ENCODE results near the gene ITIH5.
A peak's percentile ranks its signal among the peaks of the same experiment; 100 is the strongest.

ITIH5 gene

DNA sequence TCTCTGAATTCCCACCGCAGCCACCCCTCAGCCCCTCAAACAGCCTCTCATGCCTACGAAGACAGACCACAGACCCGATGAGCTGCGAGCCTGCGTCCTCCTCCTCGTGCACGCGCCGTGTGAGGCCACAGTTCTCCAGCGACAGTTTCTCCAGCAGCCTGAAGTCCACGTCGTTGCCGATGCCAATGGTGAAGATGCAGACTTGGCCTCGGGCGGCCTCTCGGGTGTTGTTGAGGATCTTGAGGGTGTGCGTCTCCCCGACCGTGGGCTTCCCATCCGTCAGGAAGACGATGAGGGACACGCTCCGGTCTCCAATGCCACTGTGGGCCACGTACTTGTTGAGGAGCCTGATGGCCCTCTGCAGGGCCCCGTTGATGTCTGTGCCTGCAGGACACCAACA lies 87.1 kb downstream of the ITIH5 start:
- no peak for DNase-seq

DNA sequence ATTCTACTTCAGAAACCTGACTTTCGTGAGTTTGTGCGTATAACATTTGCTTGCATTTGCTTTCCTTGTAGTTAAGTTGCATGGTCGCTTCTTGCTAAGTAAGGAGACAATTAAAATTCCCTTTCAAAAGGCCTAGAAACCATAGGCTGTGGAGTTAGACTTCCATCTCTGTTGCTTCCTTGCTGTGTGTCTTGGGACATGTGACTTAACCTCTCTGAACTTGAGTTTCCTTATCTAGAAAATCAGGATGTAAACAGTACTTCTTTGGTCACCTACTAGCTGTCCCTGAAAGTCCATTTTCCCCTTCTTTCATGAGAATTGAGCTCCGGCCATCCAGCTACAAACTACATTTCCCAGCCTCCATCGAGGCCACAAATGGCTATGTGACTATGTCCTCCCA lies 89.2 kb downstream of the ITIH5 start:
- DNase-seq = no peak

DNA sequence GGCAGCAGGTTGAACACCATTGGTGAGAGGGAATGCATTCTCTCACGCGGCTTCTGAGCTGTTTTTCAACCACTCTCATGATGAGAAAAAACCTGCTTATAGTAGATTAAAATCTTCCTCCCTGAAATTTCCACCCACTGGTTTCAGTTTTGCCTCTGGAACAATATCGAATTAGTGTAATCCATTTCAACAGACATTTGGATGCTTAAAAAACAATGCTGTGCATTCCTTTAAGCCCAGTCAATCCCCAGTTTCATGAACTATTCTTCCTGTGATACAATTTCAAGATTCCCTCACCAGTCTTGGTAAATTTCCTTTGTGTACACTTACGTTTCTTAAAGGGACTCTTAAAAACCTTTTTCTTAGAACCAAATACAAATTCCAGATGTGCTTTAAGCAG lies 89.6 kb downstream of the ITIH5 start:
- DNase-seq = no peak

DNA sequence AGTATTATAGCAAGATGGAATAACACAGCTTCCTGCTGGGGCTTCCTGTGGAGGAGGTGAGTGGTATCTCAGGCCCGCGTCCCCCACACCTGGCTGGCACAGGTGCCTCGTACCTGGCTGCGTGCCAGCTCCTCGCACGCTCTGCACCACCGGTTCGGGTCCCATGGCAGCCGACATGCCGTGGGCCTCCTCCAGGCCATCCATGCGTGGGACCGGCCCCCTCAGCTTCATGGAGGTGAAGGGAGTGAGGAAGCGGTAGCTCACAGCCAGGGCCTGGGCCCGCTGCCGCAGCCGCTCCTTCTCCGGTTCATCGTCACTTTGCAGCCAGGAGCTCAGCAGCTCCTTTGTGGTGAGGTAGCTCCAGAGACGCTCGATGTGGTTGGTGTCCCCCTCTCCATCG lies 90.4 kb downstream of the ITIH5 start:
- no peak for DNase-seq

DNA sequence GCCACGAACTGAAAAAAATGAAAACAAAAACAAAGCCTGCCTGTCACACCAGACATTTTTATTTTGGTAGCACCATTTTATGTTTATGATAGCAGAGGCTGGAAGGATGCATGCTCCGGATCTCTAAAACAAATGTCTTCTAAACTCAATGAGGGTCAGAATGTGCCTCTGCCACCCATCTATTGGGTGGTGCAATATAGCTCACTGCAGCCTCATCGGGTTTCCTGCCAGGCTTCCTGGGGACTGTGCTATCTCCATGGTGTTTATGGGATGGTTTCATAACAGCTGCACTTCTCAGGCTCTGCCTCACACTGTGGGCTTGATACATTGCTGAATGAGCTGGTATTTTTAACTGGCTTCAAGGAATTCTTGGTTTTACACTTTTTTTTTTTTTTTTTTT lies 94.4 kb downstream of the ITIH5 start:
- DNase-seq = peak; percentile 61

DNA sequence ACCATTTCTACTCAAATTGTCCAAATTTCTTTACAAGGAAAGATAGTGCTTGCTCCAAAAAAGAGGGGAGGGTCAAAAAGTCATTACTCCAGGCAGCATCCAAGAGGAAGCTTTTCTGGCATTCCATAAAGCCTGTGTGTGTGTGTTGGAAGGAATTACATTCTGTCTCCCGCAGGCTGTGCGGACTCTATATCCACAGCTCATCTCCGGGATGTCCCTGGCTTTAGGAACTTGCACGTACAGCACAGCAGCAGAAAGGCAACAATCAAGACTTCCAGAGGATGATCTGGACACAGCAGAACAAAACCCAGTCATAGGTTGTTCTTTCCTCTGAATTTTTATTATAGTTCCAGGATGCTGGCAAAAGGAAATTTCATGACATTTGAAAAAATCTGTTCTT lies 94.8 kb downstream of the ITIH5 start:
- DNase-seq = no peak

DNA sequence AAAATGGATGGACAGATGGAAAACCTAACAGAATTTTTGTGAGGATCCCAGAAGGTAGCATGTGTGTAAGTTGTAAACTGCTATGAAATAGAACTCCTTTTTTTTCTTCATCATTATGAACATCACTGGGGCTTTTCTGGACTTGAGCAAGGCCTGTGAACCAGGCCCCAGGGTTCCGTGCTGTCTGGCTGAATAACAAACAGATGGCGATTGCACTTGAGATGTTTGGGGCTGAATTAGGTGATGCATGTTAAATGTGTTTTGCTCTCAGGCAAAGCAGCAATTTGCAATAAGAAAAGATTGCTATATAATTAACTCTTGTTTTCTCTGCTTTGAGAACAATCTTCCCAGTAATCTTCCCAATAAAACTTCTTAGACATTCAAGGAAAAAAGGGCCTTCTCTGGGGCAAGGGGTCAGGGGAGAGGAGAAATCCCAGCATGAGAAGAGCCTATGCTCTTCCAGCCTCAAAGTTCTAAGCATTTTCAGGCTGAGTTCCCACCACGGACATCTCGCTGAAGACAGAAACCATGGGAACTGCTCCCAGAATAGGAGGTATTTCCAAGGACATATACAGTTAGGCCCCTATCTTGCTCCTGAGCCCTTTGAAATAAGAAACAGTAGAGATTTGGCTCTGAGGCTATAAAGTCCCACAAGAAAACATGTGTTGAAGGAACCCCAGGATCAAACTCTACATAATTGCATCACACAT lies 98.7 kb downstream of the ITIH5 start:
- no peak for DNase-seq

DNA sequence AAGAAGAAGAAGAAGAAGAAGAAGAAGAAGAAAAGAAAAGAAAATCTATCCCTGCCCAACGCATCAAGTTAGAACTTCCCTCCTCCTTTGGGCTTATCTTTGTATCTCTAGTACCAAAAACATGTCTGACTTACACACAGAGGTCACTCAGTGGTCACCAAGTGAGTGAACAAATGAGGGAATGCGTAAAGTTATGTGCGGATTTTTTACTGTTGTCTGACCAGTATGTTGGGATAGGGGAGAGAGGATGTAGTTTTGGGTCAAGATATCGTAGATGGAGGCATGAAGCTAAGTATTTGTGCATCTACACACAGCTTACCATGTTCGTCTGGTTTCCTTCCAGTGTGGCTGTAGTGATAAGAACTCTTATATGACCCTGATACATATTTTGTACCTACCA lies 99.9 kb downstream of the ITIH5 start:
- DNase-seq = no peak

DNA sequence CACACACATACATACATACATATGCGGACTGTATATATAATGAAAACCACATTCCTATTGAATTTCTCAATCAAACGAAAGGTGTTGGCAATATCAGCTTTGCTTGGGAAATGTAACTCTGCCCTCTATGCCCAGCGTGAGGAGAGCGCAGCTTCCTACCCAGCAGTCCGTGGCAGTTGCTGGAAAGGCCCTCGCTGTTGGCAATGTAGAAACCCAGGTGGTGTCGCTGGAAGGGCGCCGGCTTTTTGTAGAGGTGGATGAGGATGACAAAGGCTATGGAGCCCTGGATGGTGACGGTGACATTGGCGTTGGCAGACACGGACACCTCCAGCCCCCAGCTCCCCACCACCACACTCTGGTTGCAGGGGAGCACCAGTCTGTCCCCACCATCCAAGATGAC lies 100.9 kb downstream of the ITIH5 start:
- DNase-seq = no peak

DNA sequence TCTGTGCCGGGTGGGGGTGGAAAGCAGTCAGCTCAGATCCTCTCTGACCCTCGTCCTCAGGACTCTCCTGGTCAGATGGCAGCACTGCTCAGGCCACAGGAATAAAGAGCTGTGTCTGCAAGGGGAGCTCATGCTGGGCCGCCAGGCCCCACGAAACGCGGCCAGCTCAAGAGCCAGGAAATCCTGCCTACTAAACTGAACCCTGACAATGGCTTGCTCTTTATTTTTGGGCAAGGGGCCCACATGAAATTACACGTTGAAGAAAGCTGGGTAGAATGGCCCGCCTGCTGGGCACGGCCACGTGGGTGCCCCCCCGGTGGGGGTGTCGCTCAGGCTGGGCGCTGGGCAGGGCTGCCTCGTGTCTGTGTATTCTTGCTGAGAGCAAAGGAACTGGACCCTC lies 103.0 kb downstream of the ITIH5 start:
- no peak for DNase-seq

DNA sequence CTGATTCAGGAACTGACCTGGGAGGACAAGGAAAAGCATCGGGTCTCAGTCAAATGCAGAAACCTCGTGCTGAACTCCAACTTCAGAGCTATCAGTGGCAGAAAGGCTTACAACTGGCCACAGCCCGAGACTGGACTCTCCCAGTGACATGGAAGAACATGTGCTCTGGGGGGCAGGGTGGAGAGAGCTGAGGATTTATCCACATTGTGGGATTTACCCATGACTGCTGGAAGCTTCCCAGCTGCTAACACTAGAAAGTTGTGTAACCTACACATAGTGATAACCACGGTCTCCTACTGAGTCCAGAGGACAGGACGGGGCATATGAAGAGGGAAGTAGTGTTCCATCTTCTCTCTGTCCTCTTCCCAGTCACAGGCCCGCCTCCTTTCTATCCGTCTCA lies 103.4 kb downstream of the ITIH5 start:
- no peak for DNase-seq

DNA sequence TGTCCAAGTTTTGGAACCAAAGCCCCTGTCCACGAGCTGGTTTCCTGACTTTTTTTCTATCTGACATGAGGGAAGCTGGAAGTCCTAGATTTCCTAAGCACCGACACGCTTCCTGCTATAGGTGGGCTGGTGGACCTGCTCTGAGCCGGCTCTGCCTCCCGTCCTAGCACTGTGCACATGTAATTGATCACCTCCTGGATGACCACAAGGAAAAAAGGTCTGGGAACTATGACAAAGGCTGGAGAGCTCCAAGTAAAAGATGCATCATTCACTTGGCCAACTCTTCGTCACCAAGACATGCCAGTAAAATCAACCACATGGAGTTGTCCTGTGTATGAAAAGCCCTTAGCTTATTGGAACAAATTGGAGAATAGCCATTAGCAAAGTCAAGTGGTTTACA lies 104.8 kb downstream of the ITIH5 start:
- no peak for DNase-seq

DNA sequence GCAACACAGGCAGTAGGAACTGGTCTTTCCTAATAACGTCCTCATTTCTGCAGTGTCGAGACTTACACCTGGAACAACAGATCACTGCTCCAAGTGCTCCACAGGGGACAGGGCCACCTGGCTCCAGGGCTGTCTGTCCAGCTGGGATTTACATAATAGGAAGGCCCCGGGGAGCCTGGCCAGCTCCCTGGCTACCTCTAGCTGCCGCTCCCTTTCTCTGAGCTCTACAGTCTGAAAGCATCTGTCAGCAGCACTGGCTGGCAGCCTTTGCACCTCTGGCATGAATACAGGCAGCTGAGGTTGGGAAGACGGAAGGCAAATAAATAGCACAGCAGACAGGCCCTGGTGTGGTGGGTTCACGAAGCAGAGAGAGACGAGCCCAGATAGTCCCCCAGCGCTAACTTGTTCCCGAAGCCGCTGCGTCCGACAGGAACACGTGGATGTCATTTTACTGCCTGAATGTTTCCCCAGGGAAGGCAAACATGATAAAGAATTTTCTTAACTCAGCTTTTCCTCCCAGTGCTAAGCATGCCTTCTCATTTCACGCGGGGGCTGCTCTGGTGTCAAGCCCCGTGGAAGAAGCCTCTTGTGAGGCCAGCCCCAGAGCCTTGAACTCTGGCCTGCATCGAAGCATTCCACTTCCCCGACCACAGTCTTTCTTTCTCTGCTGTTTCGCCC lies 105.4 kb downstream of the ITIH5 start:
- no peak for DNase-seq

DNA sequence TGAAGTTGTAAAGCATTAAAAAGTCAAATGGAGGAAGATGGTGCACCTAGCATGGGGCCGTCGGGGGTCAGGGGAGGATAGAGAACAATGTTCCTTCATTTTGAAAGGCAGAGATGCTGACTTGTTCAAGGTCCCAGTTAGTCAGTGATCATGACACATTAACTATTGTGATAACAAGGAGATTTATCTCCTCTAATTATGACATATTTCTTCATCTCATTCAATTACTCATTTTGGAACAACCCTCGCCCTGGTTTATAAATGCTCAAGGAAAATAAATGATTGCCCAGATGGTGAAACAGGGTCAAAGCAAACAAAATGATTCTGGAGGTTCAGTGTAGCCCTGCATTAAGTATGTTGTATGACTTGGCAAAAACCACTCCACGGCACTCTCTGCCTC lies 106.2 kb downstream of the ITIH5 start:
- DNase-seq = no peak

DNA sequence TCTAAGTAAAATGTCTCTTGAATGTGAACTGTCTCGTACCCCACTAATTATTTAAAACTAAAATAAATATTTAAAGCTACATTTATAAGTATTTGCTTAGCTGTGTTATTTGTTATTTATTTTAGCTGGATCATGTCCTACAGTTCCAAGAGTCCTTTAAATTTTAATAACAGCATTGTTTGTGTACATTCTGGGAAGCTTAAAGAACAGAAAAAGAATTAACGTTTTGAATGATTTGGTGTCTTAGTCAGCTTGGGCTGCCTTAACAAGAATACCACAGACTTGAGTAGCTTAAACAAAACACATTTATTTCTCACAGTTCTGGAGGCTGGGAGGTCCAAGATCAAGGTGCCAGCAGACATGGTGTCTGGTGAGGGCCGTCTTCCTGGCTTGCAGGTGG lies 107.4 kb downstream of the ITIH5 start:
- no peak for DNase-seq

DNA sequence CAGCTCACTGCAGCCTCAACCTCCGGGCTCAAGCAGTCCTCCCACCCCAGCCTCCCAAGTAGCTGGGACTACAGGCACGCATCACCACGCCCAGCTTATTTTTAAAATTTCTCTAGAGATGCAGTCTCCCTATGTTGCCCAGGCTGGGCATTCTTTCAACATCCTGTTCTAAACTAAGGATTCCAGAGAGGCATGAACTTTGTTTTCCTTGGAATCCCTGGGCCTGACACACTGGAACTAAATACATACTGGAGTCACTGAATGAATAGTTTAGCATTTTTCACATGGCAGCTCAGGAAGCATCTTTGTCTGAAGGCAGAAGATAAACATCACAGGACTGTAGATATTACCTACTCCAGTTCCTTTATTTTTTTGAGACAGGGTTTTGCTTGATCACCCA lies 108.7 kb downstream of the ITIH5 start:
- no peak for DNase-seq

DNA sequence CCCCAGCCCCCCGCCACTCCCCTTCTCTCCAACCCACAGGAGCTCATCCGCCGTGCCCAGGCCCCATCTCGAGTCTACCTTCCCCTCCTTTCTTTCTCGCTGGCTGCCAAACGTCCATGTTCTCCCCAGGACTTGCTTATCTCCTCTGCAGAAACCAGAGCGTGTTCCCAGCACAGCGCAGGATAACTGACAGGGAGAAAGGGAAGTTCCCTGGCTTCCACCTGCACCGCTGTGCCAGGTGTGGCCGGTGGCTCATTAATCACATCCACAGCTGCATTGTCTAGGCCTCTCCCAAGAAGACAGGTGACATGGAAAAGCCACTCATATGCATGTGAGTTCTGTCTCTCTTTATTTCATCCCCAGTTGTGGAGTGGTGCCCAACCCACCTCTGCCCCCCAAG lies 113.2 kb downstream of the ITIH5 start:
- DNase-seq = no peak

DNA sequence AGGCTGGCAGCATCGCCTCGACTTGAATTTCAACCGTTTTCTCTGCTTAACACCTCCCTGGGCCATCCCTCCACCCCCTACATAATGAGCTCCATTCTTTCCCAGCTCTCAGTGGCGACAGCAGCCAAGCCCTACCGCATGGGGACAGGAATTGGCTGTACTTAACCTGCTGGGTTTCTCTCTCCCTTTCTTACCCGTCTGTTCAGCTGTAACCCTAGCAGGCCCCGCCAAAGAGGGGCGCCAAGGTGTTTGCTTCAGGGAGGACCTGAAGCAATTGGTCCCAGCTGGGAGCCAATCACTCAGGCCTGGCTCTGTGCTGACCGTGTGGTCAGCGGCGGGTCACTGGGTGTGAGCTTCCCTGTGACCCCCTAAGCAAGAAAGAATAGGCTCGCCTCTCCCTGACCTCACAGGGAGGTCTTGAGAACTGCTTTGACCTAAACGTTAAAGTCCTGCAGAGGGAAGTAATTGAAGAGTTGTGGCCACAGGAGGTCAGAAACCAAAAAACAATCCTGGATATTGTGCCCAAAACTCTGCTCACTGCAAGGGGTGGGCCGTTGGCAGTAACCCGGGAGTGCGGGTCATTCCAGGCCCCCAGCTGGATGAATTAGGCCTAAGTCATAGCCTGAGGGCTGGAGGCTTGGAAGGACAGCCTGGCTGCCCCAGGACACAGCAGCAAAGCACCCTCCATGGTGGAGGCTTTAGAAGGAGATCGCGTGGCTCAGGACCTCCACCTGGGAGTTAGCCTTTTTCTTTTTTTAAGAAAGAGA lies 114.6 kb downstream of the ITIH5 start:
- DNase-seq = no peak

DNA sequence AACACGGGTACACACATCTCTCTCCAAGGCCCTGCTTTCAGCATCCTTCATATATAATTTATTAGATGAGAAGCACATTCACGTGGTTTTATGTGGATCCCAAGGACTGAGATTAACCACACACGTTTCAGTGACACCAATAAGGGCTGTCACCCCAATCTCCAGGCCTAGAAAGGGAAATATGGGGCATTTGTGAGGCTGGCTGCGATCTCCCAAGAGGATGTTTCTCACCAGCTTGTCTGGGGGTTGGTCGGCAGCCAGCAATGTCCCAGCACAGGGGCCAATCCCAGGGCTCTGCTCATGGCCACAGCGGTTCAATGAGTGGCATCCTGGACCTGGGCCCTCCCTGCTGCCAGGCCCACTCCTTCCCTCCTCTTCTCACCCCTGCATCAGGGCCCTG lies 115.5 kb downstream of the ITIH5 start:
- DNase-seq = no peak

DNA sequence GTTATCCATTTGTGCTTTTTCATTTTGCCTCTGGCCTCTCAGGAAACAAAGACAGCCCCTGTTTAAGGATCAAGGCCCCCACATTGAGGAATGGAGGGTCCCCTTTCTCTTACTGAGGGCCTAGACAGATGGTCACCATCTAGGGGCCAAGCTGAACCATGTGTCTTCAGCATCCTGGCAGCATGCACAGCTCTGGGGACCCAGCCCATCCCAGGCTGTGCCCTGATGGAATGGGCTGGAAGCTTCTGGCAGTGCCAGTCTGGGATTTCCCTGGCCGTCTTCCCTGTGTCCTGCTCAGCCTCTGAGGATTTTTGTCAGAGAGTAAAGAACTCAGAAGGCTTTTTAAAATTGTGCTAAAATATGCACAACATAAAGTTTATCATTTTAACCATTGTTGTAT lies 116.8 kb downstream of the ITIH5 start:
- DNase-seq = no peak

DNA sequence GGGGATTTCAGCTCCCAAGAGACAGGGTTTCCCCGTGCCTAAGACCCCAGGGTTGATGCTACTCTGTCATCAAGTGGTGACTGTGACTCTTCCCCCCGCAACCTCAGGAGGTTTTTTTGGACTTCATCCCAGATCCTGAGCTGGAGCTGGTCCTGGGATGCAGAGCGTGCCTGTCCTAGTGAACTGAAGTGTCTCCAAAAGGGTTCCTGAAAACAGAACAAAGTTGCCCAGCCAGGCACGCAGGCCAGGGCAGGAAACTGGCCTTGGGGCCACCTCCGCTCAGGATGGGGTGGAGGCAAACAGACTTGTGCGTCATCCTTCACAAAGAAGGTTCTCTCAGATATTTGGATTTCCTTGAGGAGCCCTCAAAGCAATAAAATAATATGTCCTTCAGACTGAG lies 118.9 kb downstream of the ITIH5 start:
- DNase-seq = no peak

DNA sequence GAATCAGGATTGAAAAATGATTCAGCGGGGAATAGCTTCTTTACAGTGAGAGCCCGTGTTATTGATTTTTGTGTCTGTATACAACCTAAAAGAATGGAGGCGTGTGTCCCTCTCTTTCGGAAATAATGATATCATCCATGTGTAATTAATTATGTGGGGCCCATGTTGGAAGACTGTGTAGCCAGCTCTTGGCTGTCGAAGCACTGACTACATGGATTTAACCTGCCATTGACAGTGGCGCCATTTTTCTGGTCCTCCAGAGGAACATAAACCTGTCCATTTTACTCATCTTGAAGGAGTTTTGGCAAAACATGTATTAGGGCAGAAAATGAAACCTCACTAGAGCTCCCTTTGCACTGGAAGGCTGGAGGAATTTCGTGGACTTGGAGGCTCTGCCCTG lies 119.6 kb downstream of the ITIH5 start:
- DNase-seq = no peak

DNA sequence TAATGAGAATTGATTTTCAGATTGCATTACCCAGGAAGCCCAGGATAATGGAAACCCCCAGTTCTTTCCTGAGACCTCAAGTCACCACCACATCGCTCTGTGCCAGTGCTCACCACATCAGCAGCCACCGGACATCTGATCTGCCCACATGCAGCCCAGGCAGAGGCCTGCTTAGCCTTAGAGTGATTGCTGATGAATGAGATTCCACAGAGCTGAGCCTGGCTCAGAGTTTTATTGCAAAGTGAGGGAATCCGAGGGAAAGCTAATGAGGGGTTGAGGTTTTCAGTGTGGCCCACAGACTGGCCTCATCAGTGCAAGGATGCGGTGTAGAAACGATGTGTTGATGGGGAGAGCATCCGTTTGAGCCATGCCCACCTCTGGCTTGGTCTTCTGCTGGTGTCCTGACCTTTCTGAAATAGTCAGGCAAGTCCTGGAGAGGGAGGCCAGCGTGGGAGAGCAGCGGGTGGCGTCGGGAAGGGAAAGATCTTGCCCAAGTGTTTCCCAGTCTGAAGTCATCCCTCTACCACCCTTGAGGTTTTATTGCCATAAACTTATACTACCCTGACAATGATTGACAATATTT lies 120.3 kb downstream of the ITIH5 start:
- no peak for DNase-seq

DNA sequence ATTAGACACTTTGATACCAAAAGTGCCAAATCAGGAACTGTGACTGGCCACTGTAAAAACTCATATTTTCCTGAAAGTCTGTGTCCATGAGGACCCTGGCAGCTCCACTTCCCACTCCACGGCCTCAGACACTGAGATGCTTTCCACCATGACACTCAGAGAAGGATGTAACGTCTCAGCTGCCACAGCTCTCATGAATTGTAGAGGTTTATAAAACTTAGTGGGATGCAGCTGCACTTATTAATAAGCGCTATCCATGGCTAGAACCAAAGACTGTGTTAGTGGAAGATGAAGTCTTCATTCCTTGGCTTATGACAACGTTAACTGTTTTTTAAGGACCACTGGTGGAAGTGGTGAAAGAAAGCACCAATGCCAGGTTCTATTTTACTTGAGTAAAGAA lies 121.0 kb downstream of the ITIH5 start:
- no peak for DNase-seq

Data from GF-D8 (cell line).